Measurements from ENCODE around the gene FOXG1.

The FOXG1 gene

DNA sequence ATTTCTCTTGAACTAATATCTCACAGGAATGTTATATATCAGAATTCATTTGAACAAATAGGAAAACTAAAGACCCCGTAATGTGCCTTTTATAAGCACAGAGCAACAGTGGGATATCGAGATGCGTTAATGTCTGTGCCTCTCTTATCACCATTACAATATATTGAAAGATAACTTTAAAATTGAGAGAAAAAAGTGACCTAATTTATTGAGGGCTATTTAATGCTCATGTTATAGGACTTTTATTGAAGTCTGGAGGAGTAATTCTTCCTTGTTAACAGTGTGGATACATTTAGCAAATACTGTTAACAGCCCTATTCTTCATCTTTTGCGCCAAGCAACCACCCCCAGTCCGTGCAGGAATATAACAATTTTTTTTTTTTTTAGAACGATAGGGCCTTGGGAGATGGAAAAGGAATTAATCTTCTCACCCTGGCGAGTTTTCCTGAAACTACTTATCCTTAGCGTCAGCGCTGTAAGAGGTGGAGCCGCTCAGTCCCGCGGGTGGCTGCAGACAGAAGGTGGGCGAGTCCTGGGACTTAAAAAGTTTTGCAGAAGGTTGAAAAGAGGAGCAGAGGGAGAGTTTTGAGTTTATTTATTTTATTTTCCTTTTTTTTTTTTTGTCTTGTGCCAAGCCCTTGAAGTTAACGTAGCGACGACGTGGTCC is 11.0 kb downstream of the FOXG1 start:
- no peak for DNase-seq (ENCODE audit: low read depth)

DNA sequence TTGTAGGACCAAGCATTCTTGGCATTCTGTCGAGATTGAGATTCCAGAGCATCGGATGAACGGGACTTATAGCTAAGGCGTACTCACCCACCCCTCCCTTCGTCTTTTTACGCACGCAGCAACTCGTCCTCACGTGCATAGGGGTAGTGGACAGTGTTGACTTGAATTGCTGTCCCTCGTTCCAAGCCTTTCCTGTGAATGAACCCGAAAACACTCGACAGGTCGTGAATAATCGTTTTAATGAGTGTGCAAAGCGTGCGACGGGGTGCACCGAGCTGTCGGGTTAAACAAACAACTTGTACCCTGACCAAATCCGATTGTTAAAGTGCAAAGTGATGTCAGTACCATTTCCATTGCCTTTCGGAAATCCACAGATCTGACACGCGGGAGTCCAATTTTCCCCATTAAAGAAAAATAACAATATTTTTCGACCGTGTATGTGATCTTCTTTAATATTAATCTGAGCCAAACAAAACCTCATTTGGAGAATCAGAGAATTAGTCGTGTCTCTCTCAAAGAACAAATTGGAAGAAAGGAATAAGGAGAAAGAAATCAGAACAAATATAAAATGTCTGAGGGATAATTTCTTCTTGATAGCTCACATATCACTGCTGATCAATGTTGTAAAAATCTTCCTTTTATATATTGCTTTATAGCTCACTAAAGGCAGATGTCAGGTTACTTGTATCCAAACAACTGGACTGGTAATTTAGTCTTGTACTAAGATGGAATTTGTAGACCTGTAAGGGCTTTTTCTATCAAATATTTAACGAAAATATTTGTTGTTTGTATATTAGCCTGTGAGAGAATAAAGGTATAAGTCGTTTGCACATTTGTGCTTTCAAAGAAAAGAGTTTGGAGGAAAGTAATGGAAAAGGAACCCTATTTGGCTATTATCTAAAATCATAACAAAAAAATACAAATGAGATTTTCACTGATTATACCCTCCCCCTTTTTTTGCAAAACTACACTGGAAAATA is 11.8 kb downstream of the FOXG1 start:
- DNase-seq (ENCODE audit: low read depth): no peak

- no peak for DNase-seq (ENCODE audit: low read depth)
Observed at GRCh38 chr14:28779456-28779855, 12.9 kb downstream of the FOXG1 start.

DNA sequence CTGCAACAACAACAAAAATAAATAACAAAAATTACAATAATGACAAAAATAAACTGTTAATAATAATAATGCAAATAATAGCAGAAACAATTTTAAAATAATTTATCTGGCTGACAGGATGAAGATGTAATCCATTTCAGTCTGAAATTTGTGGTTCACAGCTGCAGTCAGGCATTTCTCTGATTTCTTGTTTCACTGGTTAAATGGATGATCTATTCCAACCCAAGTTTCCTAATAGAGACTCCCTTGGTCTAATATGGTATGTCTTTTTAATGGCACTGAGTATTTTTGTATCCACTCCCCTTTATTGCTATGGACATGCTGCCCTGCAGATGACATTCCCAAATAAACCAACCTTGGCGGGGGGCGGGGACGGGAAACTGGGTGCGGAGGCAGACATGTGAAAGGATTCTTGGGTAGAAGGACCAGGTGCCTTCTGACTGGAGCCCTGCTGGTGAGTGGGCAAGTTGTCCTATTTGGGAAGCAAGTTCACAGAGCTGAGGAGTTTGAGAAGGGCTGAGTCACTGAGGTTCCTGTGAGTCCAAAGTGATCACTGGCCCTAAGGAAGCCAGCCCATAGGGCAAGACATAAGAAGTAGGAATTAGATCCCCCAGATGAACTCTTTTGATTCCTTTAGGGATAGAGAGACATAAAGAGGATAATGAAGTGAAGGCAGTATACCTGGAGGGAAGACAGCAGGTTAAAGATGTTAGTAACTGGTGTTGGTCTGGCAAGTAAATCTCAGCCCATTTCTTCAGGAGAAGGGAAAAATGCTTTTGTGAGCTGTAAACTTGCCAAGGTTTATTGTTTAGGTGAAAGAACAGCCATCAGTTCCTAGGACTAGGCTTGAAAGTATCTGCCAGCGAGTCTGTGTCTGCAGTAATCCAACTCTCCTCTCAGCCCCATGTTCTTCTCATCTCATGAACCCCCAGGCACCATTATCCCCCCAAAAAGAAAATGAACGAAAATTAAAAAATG is 14.5 kb downstream of the FOXG1 start:
- no peak for DNase-seq (ENCODE audit: low read depth)

GRCh38 chr14:28782301-28782700 is 15.7 kb downstream of the FOXG1 start:
- DNase-seq (ENCODE audit: low read depth): no peak

DNA sequence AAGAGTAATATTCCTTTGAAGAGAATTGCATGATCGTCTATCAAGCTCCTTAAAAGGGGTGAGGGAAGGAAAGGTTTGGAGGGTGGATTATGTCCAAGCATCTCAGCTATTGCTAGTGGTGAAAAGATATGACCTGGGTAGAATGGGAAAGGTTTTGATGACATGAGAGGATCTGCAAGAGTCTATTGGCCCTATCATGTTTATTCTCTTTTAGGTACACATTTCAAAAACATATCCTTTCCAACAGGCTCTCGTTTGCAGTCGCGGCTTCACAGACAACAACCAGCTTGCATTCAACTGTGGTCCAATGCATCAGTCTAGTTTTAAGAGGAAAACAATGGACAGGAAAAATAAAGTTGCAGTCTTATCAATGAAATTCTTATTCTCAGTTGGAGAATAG is 17.1 kb downstream of the FOXG1 start:
- no peak for DNase-seq (ENCODE audit: low read depth)

- no peak for DNase-seq (ENCODE audit: low read depth)
Observed at GRCh38 chr14:28784096-28785048, 17.8 kb downstream of the FOXG1 start.

DNA sequence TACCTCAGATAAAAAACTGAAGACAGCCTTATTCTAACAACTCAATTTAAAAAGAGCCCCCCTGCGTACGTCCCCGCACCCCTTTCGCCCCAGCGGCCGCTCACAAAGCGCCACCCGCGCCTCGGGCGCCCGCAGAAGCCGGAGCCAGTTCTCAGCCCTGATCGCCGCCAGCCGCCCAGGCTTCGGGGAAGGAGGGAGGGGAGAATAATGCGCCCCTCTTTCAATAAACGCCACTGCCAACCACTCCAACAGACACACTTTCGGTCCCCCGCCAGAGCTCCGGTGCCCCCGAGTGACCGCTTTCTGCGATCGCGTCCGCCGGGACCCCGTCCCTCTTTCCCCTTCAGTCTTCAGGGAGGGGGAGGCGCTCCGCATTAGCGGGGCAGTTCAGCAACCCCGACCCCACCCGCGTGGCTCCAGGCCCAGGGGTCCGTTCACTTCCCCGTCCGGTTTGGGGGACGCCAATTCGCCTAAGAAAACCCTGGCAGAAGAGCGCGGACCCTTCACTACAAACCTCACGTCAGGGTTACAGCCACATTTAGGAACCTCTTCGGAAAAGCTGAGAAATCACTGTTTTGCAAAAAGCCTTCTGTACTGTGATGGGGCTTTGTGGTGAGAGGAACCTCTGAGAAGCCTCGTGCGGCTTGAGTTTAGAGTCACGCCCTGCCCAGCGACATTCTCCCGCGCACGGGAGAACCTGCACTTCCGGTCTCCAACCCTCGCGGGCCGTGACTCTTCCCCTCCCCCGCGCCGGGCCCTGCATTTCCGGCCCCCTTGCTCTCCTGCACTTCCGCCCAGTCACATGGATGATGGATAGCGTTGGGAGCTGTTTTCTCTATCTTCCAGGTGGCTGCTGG is 18.7 kb downstream of the FOXG1 start:
- no peak for DNase-seq (ENCODE audit: low read depth)

- DNase-seq (ENCODE audit: low read depth): no peak
Observed at GRCh38 chr14:28807518-28807917, 40.9 kb downstream of the FOXG1 start.

GRCh38 chr14:28813810-28814209 is 47.2 kb downstream of the FOXG1 start:
- DNase-seq (ENCODE audit: low read depth): peak; percentile 18

Measured in HS-5 (cell line).